Fibroblast of lung (primary cell): ENCODE measurements around the gene ANKRD65.

Experiments
- EZH2 ChIP-seq: IDR thresholded peaks from 2 replicates; pipeline ENCODE4 v1.5.1; 2012; ENCODE audit warnings: low read length, control low read depth, mild to moderate bottlenecking; ENCODE audit errors: missing control alignments
- TF ChIP-seq, protein P1 (sequence below), 2 donors: IDR thresholded peaks in 1 of 2; conservative IDR thresholded peaks in 1 of 2; 1 replicate in 1 of 2; 2 replicates in 1 of 2; pipeline ENCODE4 v1.5.1; 2011 to 2012; ENCODE audit warnings: low read length in 2 of 2, control low read depth in 1 of 2, inconsistent platforms in 1 of 2, low read depth in 1 of 2, mild to moderate bottlenecking in 1 of 2

DNA sequence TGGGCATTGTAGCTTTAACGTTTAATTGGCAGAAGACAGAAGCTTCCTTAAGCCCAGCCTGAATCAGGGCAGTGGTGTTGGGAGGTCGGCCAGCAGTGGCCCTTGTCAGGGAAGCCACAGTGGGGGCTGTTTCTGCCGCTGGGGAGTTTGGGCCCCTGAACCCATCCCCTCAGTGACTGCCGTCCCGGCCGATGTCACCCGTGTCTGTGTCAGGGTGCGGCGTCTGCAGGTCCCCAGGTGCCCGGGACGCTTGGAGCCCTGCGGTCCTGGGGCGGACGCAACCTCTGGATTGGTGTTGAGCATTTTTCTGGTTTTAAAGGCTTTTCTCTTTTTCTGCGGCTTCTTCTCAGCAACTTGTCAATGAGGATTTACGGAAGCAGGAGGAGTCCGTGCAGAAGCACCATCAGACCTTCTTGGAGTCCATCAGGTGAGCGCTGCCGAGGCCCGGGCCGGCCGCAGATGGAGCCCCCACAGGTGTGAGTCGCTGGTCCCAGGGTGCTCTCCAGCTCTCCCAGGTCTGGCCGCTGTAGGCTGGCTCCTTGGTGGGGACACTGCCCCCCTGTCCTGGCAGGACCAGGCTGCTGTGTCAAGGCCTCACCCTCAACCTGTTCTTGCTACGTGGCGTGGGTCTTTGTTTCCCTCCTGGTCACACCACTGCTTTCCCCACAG lies 30.8 kb upstream of the ANKRD65 start:
- TF ChIP-seq, protein P1, sequence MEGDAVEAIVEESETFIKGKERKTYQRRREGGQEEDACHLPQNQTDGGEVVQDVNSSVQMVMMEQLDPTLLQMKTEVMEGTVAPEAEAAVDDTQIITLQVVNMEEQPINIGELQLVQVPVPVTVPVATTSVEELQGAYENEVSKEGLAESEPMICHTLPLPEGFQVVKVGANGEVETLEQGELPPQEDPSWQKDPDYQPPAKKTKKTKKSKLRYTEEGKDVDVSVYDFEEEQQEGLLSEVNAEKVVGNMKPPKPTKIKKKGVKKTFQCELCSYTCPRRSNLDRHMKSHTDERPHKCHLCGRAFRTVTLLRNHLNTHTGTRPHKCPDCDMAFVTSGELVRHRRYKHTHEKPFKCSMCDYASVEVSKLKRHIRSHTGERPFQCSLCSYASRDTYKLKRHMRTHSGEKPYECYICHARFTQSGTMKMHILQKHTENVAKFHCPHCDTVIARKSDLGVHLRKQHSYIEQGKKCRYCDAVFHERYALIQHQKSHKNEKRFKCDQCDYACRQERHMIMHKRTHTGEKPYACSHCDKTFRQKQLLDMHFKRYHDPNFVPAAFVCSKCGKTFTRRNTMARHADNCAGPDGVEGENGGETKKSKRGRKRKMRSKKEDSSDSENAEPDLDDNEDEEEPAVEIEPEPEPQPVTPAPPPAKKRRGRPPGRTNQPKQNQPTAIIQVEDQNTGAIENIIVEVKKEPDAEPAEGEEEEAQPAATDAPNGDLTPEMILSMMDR (conservative IDR thresholded peaks at IDR 0.05 in 1 of 2, IDR thresholded peaks at IDR 0.05 in 1 of 2; ENCODE audit: low read depth in 1 of 2, low read length in 2 of 2), result no peak
- TF ChIP-seq EZH2, result no peak
